ENCODE data around the gene SSBP2. TPM values are rescaled to one million over a fixed set of nuclear protein-coding genes. Genes with fewer than 3 reads are reported as not detected.

SSBP2 gene
- total RNA-seq, 4 donors from 2014 or later, result 54.1 to 136 (median 69.8) TPM

DNA sequence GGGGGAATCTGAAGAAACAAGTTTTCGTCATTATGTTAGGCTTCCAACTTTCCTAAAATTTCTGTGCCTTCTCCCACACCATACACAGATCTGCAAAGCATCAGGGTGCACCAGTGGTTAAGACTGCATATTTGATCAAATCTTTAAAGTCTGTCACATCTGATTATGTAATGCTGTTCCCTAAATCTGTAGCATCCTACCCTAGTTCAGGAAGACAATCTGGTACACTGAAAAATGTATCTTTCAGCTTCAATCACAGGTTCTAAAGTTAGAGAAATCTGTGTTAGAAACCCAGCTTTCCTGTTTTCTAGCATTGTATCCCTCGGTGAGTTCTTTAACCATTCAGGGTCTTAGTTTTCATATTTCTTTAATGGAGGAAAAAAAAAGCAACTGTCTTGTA is 3.9 kb downstream of the SSBP2 start:
- no peak overlapping the region for H3K27ac ChIP-seq
- no peaks in the 10 kb centered on the region for H3K9me3 ChIP-seq
- no peaks in the 10 kb centered on the region for H3K36me3 ChIP-seq
- 68% methylated on average over 2 of the region's 2 CpGs for WGBS
- H3K27me3 ChIP-seq, result no peaks in the 10 kb centered on the region
- no peak overlapping the region for H3K4me3 ChIP-seq
- no peak for TF ChIP-seq POLR2A (IDR thresholded peaks at IDR 0.05)
- TF ChIP-seq, protein P1, sequence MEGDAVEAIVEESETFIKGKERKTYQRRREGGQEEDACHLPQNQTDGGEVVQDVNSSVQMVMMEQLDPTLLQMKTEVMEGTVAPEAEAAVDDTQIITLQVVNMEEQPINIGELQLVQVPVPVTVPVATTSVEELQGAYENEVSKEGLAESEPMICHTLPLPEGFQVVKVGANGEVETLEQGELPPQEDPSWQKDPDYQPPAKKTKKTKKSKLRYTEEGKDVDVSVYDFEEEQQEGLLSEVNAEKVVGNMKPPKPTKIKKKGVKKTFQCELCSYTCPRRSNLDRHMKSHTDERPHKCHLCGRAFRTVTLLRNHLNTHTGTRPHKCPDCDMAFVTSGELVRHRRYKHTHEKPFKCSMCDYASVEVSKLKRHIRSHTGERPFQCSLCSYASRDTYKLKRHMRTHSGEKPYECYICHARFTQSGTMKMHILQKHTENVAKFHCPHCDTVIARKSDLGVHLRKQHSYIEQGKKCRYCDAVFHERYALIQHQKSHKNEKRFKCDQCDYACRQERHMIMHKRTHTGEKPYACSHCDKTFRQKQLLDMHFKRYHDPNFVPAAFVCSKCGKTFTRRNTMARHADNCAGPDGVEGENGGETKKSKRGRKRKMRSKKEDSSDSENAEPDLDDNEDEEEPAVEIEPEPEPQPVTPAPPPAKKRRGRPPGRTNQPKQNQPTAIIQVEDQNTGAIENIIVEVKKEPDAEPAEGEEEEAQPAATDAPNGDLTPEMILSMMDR (IDR thresholded peaks at IDR 0.05), result no peak
- no peak for TF ChIP-seq POLR2AphosphoS5 (IDR thresholded peaks at IDR 0.05)
- no peak for TF ChIP-seq EP300 (IDR thresholded peaks at IDR 0.05)
- no peak for DNase-seq (ENCODE audit: low spot score in 2 of 2)
- peaks cover 20% of the 10 kb centered on the region for H3K4me1 ChIP-seq

DNA sequence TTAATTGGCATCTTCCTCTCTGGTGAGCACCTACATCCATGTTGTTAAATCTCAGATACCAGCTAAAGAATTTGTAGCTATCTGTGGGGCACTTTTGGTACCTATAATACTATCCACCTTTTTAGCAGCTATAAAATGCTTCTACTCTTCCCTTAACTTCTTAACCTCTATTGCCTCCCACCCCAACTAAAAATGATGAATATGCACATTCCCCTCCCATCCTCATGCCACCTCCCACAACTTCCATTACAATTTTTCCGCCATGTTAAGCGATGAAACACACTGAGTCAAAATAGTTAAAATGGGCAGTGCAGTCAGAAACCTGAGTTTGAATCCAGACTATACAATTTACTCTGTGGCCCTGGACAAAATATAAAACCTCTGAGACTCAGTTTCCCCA is 10.1 kb downstream of the SSBP2 start:
- Histone ChIP-seq H3K4me3 (no peak overlapping the region), H3K36me3 (no peaks in the 10 kb centered on the region), H3K9me3 (no peaks in the 10 kb centered on the region), H3K27me3 (no peaks in the 10 kb centered on the region), H3K27ac (no peak overlapping the region), H3K4me1 (no peaks in the 10 kb centered on the region)
- DNase-seq (ENCODE audit: low spot score in 2 of 2), result no peak
- 96% methylated on average over 2 of the region's 2 CpGs for WGBS
- TF ChIP-seq POLR2A (IDR thresholded peaks at IDR 0.05) (no peak), EP300 (IDR thresholded peaks at IDR 0.05) (no peak), POLR2AphosphoS5 (IDR thresholded peaks at IDR 0.05) (no peak)
- TF ChIP-seq, protein P1 (IDR thresholded peaks at IDR 0.05), result no peak

DNA sequence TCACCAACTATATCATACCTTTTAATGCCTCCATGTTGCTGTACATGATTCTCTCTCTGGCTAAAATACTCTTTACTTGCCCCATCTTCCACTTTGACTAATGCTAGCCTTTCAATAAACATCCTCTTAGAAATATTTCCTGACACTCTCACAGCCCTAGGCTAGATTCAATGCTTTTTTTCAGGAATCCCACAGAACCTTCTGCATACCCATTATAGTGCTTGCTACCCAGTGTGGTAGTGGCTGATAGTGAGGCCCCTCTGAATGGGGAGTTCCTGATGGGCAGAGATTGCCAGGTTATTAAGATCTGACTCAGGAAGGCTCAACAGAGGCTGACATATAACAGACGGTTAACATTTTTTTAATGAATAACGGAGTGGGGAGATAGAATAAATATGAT is 11.6 kb downstream of the SSBP2 start:
- Histone ChIP-seq H3K27me3 (no peaks in the 10 kb centered on the region), H3K9me3 (no peaks in the 10 kb centered on the region), H3K36me3 (no peaks in the 10 kb centered on the region), H3K4me1 (no peaks in the 10 kb centered on the region), H3K4me3 (no peak overlapping the region), H3K27ac (no peak overlapping the region)
- 93% methylated on average over 2 of the region's 2 CpGs for WGBS
- no peak for DNase-seq (ENCODE audit: low spot score in 2 of 2)
- TF ChIP-seq POLR2A (IDR thresholded peaks at IDR 0.05) (no peak), EP300 (IDR thresholded peaks at IDR 0.05) (no peak), POLR2AphosphoS5 (IDR thresholded peaks at IDR 0.05) (no peak)
- TF ChIP-seq, protein P1 (IDR thresholded peaks at IDR 0.05), result no peak

DNA sequence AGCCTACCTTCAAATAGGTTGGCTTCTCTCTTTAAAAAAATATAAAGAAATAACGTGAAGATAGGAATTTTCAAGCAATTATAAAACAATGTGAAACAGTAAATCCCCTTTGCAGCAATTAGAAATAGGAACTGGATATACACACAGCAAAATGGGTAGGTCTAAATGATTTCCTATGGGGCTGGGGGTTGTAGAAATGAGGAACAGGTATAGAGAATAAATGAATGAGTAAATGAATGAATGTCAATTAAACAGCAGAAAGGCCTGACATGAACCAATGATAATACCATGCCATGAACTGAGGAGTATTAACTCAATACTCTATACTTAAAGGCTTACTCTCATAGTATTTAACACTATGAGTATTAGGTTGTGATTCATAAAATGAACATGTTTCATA is 21.6 kb downstream of the SSBP2 start:
- Histone ChIP-seq H3K27me3 (no peaks in the 10 kb centered on the region), H3K4me3 (no peak overlapping the region), H3K36me3 (no peaks in the 10 kb centered on the region), H3K4me1 (peaks cover 13% of the 10 kb centered on the region), H3K9me3 (no peaks in the 10 kb centered on the region), H3K27ac (no peak overlapping the region)
- 76% methylated on average over 1 of the region's 1 CpG for WGBS
- no peak for DNase-seq (ENCODE audit: low spot score in 2 of 2)
- no peak for TF ChIP-seq EP300 (IDR thresholded peaks at IDR 0.05)
- TF ChIP-seq POLR2AphosphoS5 (IDR thresholded peaks at IDR 0.05), result no peak
- no peak for TF ChIP-seq POLR2A (IDR thresholded peaks at IDR 0.05)

GRCh38 chr5:81728301-81728700 is 22.6 kb downstream of the SSBP2 start:
- Histone ChIP-seq H3K27ac (no peak overlapping the region), H3K9me3 (no peaks in the 10 kb centered on the region)
- WGBS, result 93% methylated on average over 3 of the region's 3 CpGs

More at GRCh38 chr5:81728301-81728700, 22.6 kb downstream of the SSBP2 start:
- peaks cover 16% of the 10 kb centered on the region for H3K4me1 ChIP-seq
- no peaks in the 10 kb centered on the region for H3K27me3 ChIP-seq
- TF ChIP-seq POLR2AphosphoS5 (IDR thresholded peaks at IDR 0.05) (no peak), POLR2A (IDR thresholded peaks at IDR 0.05) (no peak), EP300 (IDR thresholded peaks at IDR 0.05) (no peak)
- TF ChIP-seq, protein P1 (IDR thresholded peaks at IDR 0.05), result no peak
- DNase-seq (ENCODE audit: low spot score in 2 of 2), result no peak
- no peak overlapping the region for H3K4me3 ChIP-seq
- no peaks in the 10 kb centered on the region for H3K36me3 ChIP-seq

All from suprapubic skin (tissue), 4 donors.